H9 (cell line): Measurements from ENCODE around the gene KIR3DL3. TPM values are rescaled to one million over a fixed set of nuclear protein-coding genes. Genes with fewer than 3 reads are reported as not detected.
"Not testable (repeated sequence)": the region's sequence is repeated elsewhere in the genome, so short reads cannot be mapped to it uniquely, and the experiment has no call there.

Source experiments
- DNase-seq: peaks from one replicate; pipeline ENCODE4 v3.0.0-alpha.2; 2017
- H2AFZ ChIP-seq: one replicate; pipeline ENCODE4 v1.6.1; 2013; ENCODE audit warnings: mild to moderate bottlenecking, low read length, control low read depth, moderate library complexity
- H2AK5ac ChIP-seq: 2 replicates; pipeline ENCODE4 v1.6.1; 2013; ENCODE audit warnings: low read length, control low read depth, mixed read lengths; ENCODE audit not compliant: insufficient read length
- H2BK120ac ChIP-seq: one replicate; pipeline ENCODE4 v1.6.1; 2013; ENCODE audit warnings: low read depth, mild to moderate bottlenecking, low read length, control low read depth, inconsistent platforms; ENCODE audit not compliant: poor library complexity, severe bottlenecking
- H2BK12ac ChIP-seq: 2 replicates; pipeline ENCODE4 v1.6.1; 2013; ENCODE audit warnings: low read length, control low read depth, mixed read lengths, low read depth; ENCODE audit not compliant: insufficient read length
- H2BK15ac ChIP-seq: 2 replicates; pipeline ENCODE4 v1.6.1; 2013; ENCODE audit warnings: low read depth, low read length, control low read depth
- H2BK20ac ChIP-seq: one replicate; pipeline ENCODE4 v1.6.1; 2013; ENCODE audit warnings: low read depth, mild to moderate bottlenecking, low read length, control low read depth, inconsistent platforms; ENCODE audit not compliant: poor library complexity, severe bottlenecking
- H2BK5ac ChIP-seq: 2 replicates; pipeline ENCODE4 v1.6.1; 2013; ENCODE audit warnings: low read length, control low read depth, mixed read lengths; ENCODE audit not compliant: insufficient read length
- H3K14ac ChIP-seq: 2 replicates; pipeline ENCODE4 v1.6.1; 2013; ENCODE audit warnings: low read length, control low read depth; ENCODE audit not compliant: insufficient read depth
- H3K18ac ChIP-seq: 2 replicates; pipeline ENCODE4 v1.6.1; 2013; ENCODE audit warnings: low read depth, mild to moderate bottlenecking, mixed read lengths, low read length, control low read depth; ENCODE audit not compliant: insufficient read length
- H3K23ac ChIP-seq: 2 replicates; pipeline ENCODE4 v1.6.1; 2013; ENCODE audit warnings: low read length, control low read depth, mixed read lengths, low read depth; ENCODE audit not compliant: insufficient read length
- H3K23me2 ChIP-seq: 2 replicates; pipeline ENCODE4 v1.6.1; 2013; ENCODE audit warnings: low read depth, mild to moderate bottlenecking, mixed read lengths, low read length, control low read depth; ENCODE audit not compliant: insufficient read length, poor library complexity, severe bottlenecking
- H3K27ac ChIP-seq: 2 replicates; pipeline ENCODE4 v1.5.1; 2013; ENCODE audit warnings: low read length, control low read depth, mixed read lengths, low read depth; ENCODE audit not compliant: insufficient read length
- H3K27me3 ChIP-seq: 2 replicates; pipeline ENCODE4 v1.6.1; 2013; ENCODE audit warnings: low read length, control low read depth, inconsistent platforms; ENCODE audit not compliant: insufficient read depth
- H3K4ac ChIP-seq: 2 replicates; pipeline ENCODE4 v1.6.1; 2013; ENCODE audit warnings: low read depth, mild to moderate bottlenecking, control low read depth, inconsistent platforms, low read length, moderate library complexity
- H3K4me1 ChIP-seq: 2 replicates; pipeline ENCODE4 v1.6.1; 2013; ENCODE audit warnings: low read length, control low read depth, inconsistent platforms; ENCODE audit not compliant: insufficient read depth
- H3K4me2 ChIP-seq: 2 replicates; pipeline ENCODE4 v1.6.1; 2013; ENCODE audit warnings: low read length, control low read depth, mixed read lengths; ENCODE audit not compliant: insufficient read length, insufficient read depth
- H3K56ac ChIP-seq: 2 replicates; pipeline ENCODE4 v1.6.1; 2013; ENCODE audit warnings: low read depth, mild to moderate bottlenecking, mixed read lengths, low read length, control low read depth; ENCODE audit not compliant: insufficient read length
- H3K79me1 ChIP-seq: 2 replicates; pipeline ENCODE4 v1.6.1; 2013; ENCODE audit warnings: low read depth, mild to moderate bottlenecking, moderate library complexity, low read length, control low read depth, inconsistent platforms; ENCODE audit not compliant: insufficient read depth, poor library complexity, severe bottlenecking
- H3K79me2 ChIP-seq: 2 replicates; pipeline ENCODE4 v1.6.1; 2013; ENCODE audit warnings: low read length, control low read depth, inconsistent platforms; ENCODE audit not compliant: insufficient read depth
- H3K9ac ChIP-seq: 2 replicates; pipeline ENCODE4 v1.6.1; 2013; ENCODE audit warnings: low read length, control low read depth, mixed read lengths; ENCODE audit not compliant: insufficient read length; ENCODE audit errors: extremely low read depth
- H3K9me3 ChIP-seq: one replicate; pipeline ENCODE4 v1.6.1; 2013; ENCODE audit warnings: low read depth, low read length, inconsistent platforms; ENCODE audit not compliant: control insufficient read depth
- H3T11ph ChIP-seq: one replicate; pipeline ENCODE4 v1.6.1; 2013; ENCODE audit warnings: mild to moderate bottlenecking, low read length, control low read depth, inconsistent platforms
- H4K20me1 ChIP-seq: one replicate; pipeline ENCODE4 v1.6.1; 2013; ENCODE audit not compliant: control insufficient read depth, insufficient read length, insufficient read depth
- H4K5ac ChIP-seq: 2 replicates; pipeline ENCODE4 v1.6.1; 2013; ENCODE audit warnings: low read depth, mild to moderate bottlenecking, mixed read lengths, low read length, control low read depth; ENCODE audit not compliant: insufficient read length
- H4K8ac ChIP-seq: replicated peaks from 2 replicates; pipeline ENCODE4 v1.6.1; 2013; ENCODE audit warnings: low read length, control low read depth, mixed read lengths, low read depth; ENCODE audit not compliant: insufficient read length
- H4K91ac ChIP-seq: 2 replicates; pipeline ENCODE4 v1.6.1; 2013; ENCODE audit warnings: low read depth, mild to moderate bottlenecking, moderate library complexity, mixed read lengths, low read length, control low read depth; ENCODE audit not compliant: insufficient read length
- H3K27ac Mint-ChIP-seq, 3 experiments: 2 replicates in 2 of 3; 3 replicates in 1 of 3; pipeline ENCODE4 v1.8.0; 2020 to 2021; ENCODE audit warnings: mixed read lengths in 3 of 3, mild to moderate bottlenecking in 1 of 3, moderate library complexity in 1 of 3
- H3K27me3 Mint-ChIP-seq: 2 replicates; pipeline ENCODE4 v1.8.0; 2021; ENCODE audit warnings: low read depth, mild to moderate bottlenecking, moderate library complexity, mixed read lengths
- H3K36me3 Mint-ChIP-seq, 3 experiments: 2 replicates in 2 of 3; 3 replicates in 1 of 3; pipeline ENCODE4 v1.8.0; 2020 to 2021; ENCODE audit warnings: low read depth in 3 of 3, mixed read lengths in 3 of 3; ENCODE audit not compliant: insufficient read depth in 1 of 3
- H3K4me1 Mint-ChIP-seq, 2 experiments: 2 replicates each; pipeline ENCODE4 v1.8.0; 2020; ENCODE audit warnings: mixed read lengths in 2 of 2
- H3K4me3 Mint-ChIP-seq, 2 experiments: 2 replicates in 1 of 2; 3 replicates in 1 of 2; pipeline ENCODE4 v1.8.0; 2020 to 2021; ENCODE audit warnings: mild to moderate bottlenecking in 2 of 2, mixed read lengths in 2 of 2, moderate library complexity in 1 of 2
- H3K9me3 Mint-ChIP-seq, 2 experiments: 2 replicates in 1 of 2; 3 replicates in 1 of 2; pipeline ENCODE4 v1.8.0; 2020; ENCODE audit warnings: mild to moderate bottlenecking in 2 of 2, mixed read lengths in 2 of 2, moderate library complexity in 1 of 2
- WGBS: extraction: QIAGEN DNeasy Blood & Tissue Kit; methylation state at CpG from one replicate; pipeline ENCODE4 v1.1.7; 2013; ENCODE audit warnings: missing lambda C conversion rate, low lambda C conversion rate, mixed read lengths; ENCODE audit not compliant: insufficient read length; ENCODE audit errors: extremely low coverage; 5-methylcytosine and 5-hydroxymethylcytosine counted together
- total RNA-seq: library from RNA; stranded (reverse); gene quantifications from 2 replicates; pipeline ENCODE4 v1.2.1, GENCODE V29; 2021

Gene KIR3DL3
- total RNA-seq, 1 experiment from 2014 or later = not detected

- H3K27me3 Mint-ChIP-seq, DNase-seq, H4K20me1 ChIP-seq, H4K91ac ChIP-seq, H3K27ac Mint-ChIP-seq, H2BK12ac ChIP-seq, H3K4me3 Mint-ChIP-seq, H3K79me1 ChIP-seq, H2BK20ac ChIP-seq, H3K4ac ChIP-seq, H3T11ph ChIP-seq, H2AK5ac ChIP-seq, H3K4me2 ChIP-seq, H3K9ac ChIP-seq, H4K5ac ChIP-seq, H3K18ac ChIP-seq, H3K27ac ChIP-seq, H3K14ac ChIP-seq, H3K23ac ChIP-seq, H2BK15ac ChIP-seq, H3K23me2 ChIP-seq, H2BK120ac ChIP-seq, H2BK5ac ChIP-seq, H3K56ac ChIP-seq, H3K4me1 ChIP-seq, H3K4me1 Mint-ChIP-seq, H2AFZ ChIP-seq, H4K8ac ChIP-seq, H3K27me3 ChIP-seq, H3K79me2 ChIP-seq: not testable (repeated sequence)
- peaks cover 44% of the 10 kb centered on the region for H3K9me3 ChIP-seq
- peaks cover 87 to 90% of the 10 kb centered on the region in 2 experiments for H3K9me3 Mint-ChIP-seq
- H3K36me3 Mint-ChIP-seq = peaks cover 4 to 48% (median 11%) of the 10 kb centered on the region in 3 experiments; a peak in 6 of 7 replicates
- WGBS = no CpG with 5 or more reads among the region's 7 CpGs
These were observed 54.7 kb downstream of the KIR3DL3 start for GRCh38 chr19:54778896-54779295.

GRCh38 chr19:54782916-54783315, 58.7 kb downstream of the KIR3DL3 start:
- not testable (repeated sequence) for H2AK5ac ChIP-seq, H2BK5ac ChIP-seq, H3K9ac ChIP-seq, H4K91ac ChIP-seq, H4K5ac ChIP-seq, H3K4me1 Mint-ChIP-seq, H3K18ac ChIP-seq, H3K4me1 ChIP-seq, H3K4me3 Mint-ChIP-seq, DNase-seq, H3T11ph ChIP-seq, H2BK20ac ChIP-seq, H3K27me3 Mint-ChIP-seq, H3K4me2 ChIP-seq, H2AFZ ChIP-seq, H4K8ac ChIP-seq, H3K23ac ChIP-seq, H3K79me2 ChIP-seq, H3K27ac Mint-ChIP-seq, H2BK120ac ChIP-seq, H3K79me1 ChIP-seq, H3K56ac ChIP-seq, H2BK15ac ChIP-seq, H3K27me3 ChIP-seq, H3K27ac ChIP-seq, H3K23me2 ChIP-seq, H3K4ac ChIP-seq, H2BK12ac ChIP-seq, H4K20me1 ChIP-seq, H3K14ac ChIP-seq
- WGBS = no CpG with 5 or more reads among the region's 4 CpGs
- Mint-ChIP-seq H3K9me3 (peaks cover 82 to 85% of the 10 kb centered on the region in 2 experiments), H3K36me3 (peaks cover 0 to 44% (median 20%) of the 10 kb centered on the region in 3 experiments; a peak in 6 of 7 replicates)
- H3K9me3 ChIP-seq = peaks cover 43% of the 10 kb centered on the region
